ENCODE data around the gene XG. TPM values are rescaled to one million over a fixed set of nuclear protein-coding genes. Genes with fewer than 3 reads are reported as not detected.

Gene XG
- total and polyA plus RNA-seq, 9 of the 15 experiments (the other 6 are each of a cell fraction or from before 2014, with no cell fraction given): 0.03 to 0.12 TPM; not detected in 7

DNA sequence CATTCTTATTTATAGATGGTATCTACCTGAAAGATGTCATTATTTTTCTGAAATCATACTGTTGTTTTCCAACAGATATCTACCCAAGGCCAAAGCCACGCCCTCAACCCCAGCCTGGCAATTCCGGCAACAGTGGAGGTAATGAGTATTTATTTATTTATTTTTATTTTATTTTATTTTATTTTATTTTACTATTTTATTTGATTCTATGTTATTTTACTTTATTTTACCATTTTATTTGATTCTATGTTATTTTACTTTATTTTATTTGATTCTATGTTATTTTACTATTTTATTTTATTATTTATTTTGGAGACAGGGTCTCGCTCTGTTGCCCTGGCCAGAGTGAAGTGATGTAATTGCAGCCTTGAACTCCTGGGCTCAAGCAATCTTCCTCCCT lies 37.7 kb downstream of the XG start (continued):
- TF ChIP-seq, protein P1, sequence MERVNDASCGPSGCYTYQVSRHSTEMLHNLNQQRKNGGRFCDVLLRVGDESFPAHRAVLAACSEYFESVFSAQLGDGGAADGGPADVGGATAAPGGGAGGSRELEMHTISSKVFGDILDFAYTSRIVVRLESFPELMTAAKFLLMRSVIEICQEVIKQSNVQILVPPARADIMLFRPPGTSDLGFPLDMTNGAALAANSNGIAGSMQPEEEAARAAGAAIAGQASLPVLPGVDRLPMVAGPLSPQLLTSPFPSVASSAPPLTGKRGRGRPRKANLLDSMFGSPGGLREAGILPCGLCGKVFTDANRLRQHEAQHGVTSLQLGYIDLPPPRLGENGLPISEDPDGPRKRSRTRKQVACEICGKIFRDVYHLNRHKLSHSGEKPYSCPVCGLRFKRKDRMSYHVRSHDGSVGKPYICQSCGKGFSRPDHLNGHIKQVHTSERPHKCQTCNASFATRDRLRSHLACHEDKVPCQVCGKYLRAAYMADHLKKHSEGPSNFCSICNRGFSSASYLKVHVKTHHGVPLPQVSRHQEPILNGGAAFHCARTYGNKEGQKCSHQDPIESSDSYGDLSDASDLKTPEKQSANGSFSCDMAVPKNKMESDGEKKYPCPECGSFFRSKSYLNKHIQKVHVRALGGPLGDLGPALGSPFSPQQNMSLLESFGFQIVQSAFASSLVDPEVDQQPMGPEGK (CRISPR knock-in tag; IDR thresholded peaks at IDR 0.05; ENCODE audit: borderline replicate concordance): no peak
- TF ChIP-seq HDAC2 (IDR thresholded peaks at IDR 0.05): no peak
- TF ChIP-seq ILF3 (IDR thresholded peaks at IDR 0.05; ENCODE audit: borderline replicate concordance): no peak
- TF ChIP-seq RFX5 (IDR thresholded peaks at IDR 0.05; ENCODE audit: low read depth, low read length): no peak
- TF ChIP-seq, protein P2, sequence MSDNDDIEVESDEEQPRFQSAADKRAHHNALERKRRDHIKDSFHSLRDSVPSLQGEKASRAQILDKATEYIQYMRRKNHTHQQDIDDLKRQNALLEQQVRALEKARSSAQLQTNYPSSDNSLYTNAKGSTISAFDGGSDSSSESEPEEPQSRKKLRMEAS (CRISPR knock-in tag; IDR thresholded peaks at IDR 0.05): no peak

DNA sequence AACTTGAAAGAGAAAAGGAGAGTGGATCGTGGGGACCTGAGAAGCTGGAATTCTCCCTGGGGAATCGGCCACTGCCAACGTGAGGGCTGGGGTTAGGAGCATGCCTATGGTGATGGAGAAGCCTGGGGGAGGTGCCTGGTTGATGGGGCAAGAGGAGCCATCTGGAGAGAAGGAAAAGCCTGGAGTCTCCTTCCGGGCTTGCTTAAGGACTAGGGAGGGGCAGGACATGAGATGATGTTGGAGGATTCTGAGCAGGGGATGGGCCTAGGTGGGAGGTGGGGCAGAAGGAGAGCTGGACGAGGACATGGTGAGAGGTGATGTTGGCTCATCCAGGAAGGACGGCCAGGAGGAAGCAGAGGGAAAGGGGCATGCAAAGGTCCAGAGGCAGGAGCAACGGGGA lies 41.9 kb downstream of the XG start:
- H3K9me1 ChIP-seq (ENCODE audit: control insufficient read depth, insufficient read depth, low read length): no peaks in the 10 kb centered on the region
- H3K4me1 ChIP-seq (replicated peaks in 1 of 2; ENCODE audit: control insufficient read depth in 2 of 2, insufficient read depth in 2 of 2, low read length in 2 of 2): peaks cover 0 to 5% of the 10 kb centered on the region in 2 experiments; a peak in 1 of 5 replicates
- H3K9ac ChIP-seq (ENCODE audit: insufficient read depth in 1 of 2, low read depth in 2 of 2, low read length in 2 of 2): no peak overlapping the region; a peak in 1 of 4 replicates
- peaks cover 4 to 30% of the 10 kb centered on the region in 2 experiments; a peak in 3 of 5 replicates for H3K27me3 ChIP-seq (ENCODE audit: control insufficient read depth in 2 of 2, insufficient read depth in 2 of 2, low read length in 2 of 2)
- no TSS peak for BruUV-seq (replicated peaks)
- H4K20me1 ChIP-seq (replicated peaks; ENCODE audit: control insufficient read depth, insufficient read depth, low read length): no peaks in the 10 kb centered on the region
- FAIRE-seq (no peak), DNase-seq (ENCODE audit: extremely low read depth in 1 of 4, low spot score in 3 of 4) (no peak), ATAC-seq (no peak)
- intact Hi-C loops (cut with micrococcal nuclease): no loop called here
- POLR2A ChIA-PET: no interaction called here
- no peak overlapping the region for H2AFZ ChIP-seq (ENCODE audit: low read depth, low read length)
- no peaks in the 10 kb centered on the region for H3K36me3 ChIP-seq (ENCODE audit: control insufficient read depth, insufficient read depth, low read length)
- in situ Hi-C loops (cut with MboI): no loop called here
- 11% methylated on average over 5 of the region's 7 CpGs for WGBS (ENCODE audit: insufficient coverage, low coverage, missing lambda C conversion rate)
- CTCF ChIA-PET (ENCODE audit: low intra/inter-chr PET ratio): no interaction called here
- no peaks in the 10 kb centered on the region for H3K79me2 ChIP-seq (ENCODE audit: control insufficient read depth, insufficient read depth, low read length)
- H3K4me3 ChIP-seq: no peak overlapping the region
- H3K27ac ChIP-seq (ENCODE audit: extremely low read depth, low read depth, low read length): no peak overlapping the region
- H3K9me3 ChIP-seq (replicated peaks; ENCODE audit: control insufficient read depth, insufficient read depth, low read depth, low read length): no peaks in the 10 kb centered on the region
- no peak overlapping the region for H3K4me2 ChIP-seq (ENCODE audit: insufficient read depth, low read length)
- no peak for TF ChIP-seq NUFIP1 (IDR thresholded peaks at IDR 0.05; ENCODE audit: partially characterized antibody)
- TF ChIP-seq ZNF695 (CRISPR knock-in tag; IDR thresholded peaks at IDR 0.05): no peak
- no peak for TF ChIP-seq ILK (tag; IDR thresholded peaks at IDR 0.05; ENCODE audit: borderline replicate concordance, low read depth)
- no peak for TF ChIP-seq PPARD (CRISPR knock-in tag; IDR thresholded peaks at IDR 0.05)
- TF ChIP-seq GTF2F1 (IDR thresholded peaks at IDR 0.05; ENCODE audit: low read depth, low read length): no peak
- no peak for TF ChIP-seq ZNF696 (CRISPR knock-in tag; conservative IDR thresholded peaks at IDR 0.05)
- TF ChIP-seq MCM3 (IDR thresholded peaks at IDR 0.05): no peak
- TF ChIP-seq, protein P3, sequence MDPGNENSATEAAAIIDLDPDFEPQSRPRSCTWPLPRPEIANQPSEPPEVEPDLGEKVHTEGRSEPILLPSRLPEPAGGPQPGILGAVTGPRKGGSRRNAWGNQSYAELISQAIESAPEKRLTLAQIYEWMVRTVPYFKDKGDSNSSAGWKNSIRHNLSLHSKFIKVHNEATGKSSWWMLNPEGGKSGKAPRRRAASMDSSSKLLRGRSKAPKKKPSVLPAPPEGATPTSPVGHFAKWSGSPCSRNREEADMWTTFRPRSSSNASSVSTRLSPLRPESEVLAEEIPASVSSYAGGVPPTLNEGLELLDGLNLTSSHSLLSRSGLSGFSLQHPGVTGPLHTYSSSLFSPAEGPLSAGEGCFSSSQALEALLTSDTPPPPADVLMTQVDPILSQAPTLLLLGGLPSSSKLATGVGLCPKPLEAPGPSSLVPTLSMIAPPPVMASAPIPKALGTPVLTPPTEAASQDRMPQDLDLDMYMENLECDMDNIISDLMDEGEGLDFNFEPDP (CRISPR knock-in tag; IDR thresholded peaks at IDR 0.05): no peak
- TF ChIP-seq ZNF431 (CRISPR knock-in tag; IDR thresholded peaks at IDR 0.05): no peak
- TF ChIP-seq HNRNPH1 (optimal IDR thresholded peaks at IDR 0.05; ENCODE audit: low read depth, low read length): no peak
- no peak for TF ChIP-seq ZNF644 (tag; IDR thresholded peaks at IDR 0.05; ENCODE audit: low read depth)
